ENCODE measurements around the gene ASMTL. TPM values are rescaled to one million over a fixed set of nuclear protein-coding genes. Genes with fewer than 3 reads are reported as not detected.
A peak's percentile ranks its signal among the peaks of the same experiment; 100 is the strongest.

ASMTL gene
- total and polyA plus RNA-seq, 2 experiments from 2014 or later, result 36.5 to 43.8 TPM

DNA sequence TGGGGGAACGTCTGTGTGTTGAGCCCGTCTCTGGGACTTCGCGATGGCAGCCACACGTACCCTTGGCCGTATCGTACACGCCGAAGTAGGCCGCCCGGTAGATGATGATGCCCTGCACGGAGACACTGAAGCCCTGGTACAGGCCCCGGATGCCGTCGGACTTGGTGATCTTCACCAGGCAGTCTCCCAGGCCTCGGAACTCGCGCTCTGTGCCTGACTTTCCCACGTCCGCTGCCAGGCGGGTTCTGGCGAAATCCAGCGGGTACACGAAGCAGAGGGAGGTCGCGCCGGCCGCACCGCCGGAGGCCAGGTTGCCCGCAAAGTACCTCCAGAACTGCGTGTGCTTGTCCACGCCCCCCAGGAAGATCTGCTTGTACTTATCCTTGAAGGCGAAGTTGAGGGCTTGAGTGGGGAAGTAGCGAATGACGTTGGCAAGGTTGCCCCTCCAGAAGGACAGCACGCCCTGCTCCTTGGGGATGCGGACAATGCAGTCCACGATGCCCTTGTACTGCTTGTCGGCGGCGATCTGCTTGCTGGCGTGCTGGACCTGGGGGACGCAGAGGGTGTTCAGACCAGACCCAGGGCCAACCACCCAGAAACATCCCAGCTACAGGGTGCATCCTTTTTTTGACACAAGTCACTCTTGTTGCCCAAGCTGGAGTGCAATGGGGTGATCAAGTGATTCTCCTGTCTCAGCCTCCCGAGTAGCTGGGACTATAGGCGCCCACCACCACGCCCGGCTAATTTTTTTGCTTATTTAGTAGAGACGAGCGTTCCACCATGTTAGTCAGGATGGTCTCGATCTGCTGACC is 63.3 kb downstream of the ASMTL start:
- H3K36me3 ChIP-seq, result peaks cover 53% of the 10 kb centered on the region
- DNase-seq (ENCODE audit: low read depth in 1 of 2, low spot score in 1 of 2), result no peak
- H3K27ac ChIP-seq, result no peak overlapping the region
- H3K9me3 ChIP-seq (ENCODE audit: low read depth), result no peaks in the 10 kb centered on the region
- H3K27me3 ChIP-seq, result no peaks in the 10 kb centered on the region
- TF ChIP-seq, protein P1, sequence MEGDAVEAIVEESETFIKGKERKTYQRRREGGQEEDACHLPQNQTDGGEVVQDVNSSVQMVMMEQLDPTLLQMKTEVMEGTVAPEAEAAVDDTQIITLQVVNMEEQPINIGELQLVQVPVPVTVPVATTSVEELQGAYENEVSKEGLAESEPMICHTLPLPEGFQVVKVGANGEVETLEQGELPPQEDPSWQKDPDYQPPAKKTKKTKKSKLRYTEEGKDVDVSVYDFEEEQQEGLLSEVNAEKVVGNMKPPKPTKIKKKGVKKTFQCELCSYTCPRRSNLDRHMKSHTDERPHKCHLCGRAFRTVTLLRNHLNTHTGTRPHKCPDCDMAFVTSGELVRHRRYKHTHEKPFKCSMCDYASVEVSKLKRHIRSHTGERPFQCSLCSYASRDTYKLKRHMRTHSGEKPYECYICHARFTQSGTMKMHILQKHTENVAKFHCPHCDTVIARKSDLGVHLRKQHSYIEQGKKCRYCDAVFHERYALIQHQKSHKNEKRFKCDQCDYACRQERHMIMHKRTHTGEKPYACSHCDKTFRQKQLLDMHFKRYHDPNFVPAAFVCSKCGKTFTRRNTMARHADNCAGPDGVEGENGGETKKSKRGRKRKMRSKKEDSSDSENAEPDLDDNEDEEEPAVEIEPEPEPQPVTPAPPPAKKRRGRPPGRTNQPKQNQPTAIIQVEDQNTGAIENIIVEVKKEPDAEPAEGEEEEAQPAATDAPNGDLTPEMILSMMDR (IDR thresholded peaks at IDR 0.05; ENCODE audit: low read depth, low read length), result no peak
- peaks cover 14% of the 10 kb centered on the region for H3K4me1 ChIP-seq (ENCODE audit: low read depth)
- no peak overlapping the region for H3K4me3 ChIP-seq

DNA sequence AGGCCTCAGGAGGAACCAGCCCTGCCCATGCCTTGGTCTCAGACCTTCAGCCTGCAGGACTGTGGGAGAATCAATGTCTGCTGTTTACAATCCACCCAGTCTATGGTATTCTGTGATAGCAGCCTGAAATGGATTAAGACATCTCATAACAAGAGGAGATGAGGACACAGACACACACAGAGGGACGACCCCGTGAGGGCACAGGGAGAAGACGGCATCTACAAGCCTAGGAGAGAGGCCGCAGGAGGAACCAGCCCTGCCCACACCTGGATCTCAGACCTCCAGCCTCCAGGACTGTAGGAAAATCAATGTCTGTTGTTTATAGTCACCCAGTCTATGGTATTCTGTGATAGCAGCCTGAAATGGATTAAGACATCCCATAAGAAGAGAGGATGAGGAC is 64.1 kb downstream of the ASMTL start:
- no peak for DNase-seq (ENCODE audit: low read depth in 1 of 2, low spot score in 1 of 2)
- Histone ChIP-seq H3K27ac (no peak overlapping the region), H3K36me3 (peaks cover 53% of the 10 kb centered on the region), H3K4me3 (no peak overlapping the region), H3K4me1 (ENCODE audit: low read depth) (peaks cover 14% of the 10 kb centered on the region), H3K9me3 (ENCODE audit: low read depth) (no peaks in the 10 kb centered on the region), H3K27me3 (no peaks in the 10 kb centered on the region)
- TF ChIP-seq, protein P1 (IDR thresholded peaks at IDR 0.05; ENCODE audit: low read depth, low read length), result no peak

DNA sequence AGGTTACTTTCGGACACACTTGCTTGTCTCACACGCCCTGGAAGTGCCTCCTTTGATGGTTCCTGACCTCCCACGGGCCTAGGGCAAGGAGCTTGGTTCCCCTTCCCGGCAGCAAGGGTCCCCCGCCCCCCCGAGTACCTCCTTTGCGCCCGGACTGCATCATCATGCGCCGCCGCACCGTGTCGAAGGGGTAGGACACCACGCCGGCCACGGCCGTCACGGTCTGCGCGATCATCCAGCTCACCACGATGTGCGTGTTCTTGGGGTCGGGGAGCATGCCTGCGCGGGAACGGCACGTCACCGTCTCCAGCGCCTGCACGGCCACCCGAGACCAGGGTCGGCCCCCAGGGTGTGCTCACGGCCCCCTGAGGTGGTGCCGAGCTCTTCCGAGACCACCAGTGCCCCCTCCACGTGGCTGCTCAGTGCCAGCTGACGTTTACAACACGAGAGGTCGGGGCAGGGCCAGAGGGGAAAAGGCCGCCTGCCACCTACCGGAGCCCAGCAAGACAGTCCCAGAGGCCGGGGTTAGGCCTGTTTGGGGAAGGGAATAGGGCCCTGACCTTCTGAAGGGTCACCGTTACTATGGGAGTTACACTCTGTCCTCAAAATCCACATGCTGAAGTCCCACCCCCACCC is 65.5 kb downstream of the ASMTL start:
- Histone ChIP-seq H3K27ac (peak overlapping the region; percentile 32), H3K27me3 (no peaks in the 10 kb centered on the region), H3K4me1 (ENCODE audit: low read depth) (peaks cover 14% of the 10 kb centered on the region), H3K36me3 (peaks cover 53% of the 10 kb centered on the region), H3K4me3 (no peak overlapping the region), H3K9me3 (ENCODE audit: low read depth) (no peaks in the 10 kb centered on the region)
- TF ChIP-seq, protein P1 (IDR thresholded peaks at IDR 0.05; ENCODE audit: low read depth, low read length), result no peak
- DNase-seq (ENCODE audit: low read depth in 1 of 2, low spot score in 1 of 2), result no peak

DNA sequence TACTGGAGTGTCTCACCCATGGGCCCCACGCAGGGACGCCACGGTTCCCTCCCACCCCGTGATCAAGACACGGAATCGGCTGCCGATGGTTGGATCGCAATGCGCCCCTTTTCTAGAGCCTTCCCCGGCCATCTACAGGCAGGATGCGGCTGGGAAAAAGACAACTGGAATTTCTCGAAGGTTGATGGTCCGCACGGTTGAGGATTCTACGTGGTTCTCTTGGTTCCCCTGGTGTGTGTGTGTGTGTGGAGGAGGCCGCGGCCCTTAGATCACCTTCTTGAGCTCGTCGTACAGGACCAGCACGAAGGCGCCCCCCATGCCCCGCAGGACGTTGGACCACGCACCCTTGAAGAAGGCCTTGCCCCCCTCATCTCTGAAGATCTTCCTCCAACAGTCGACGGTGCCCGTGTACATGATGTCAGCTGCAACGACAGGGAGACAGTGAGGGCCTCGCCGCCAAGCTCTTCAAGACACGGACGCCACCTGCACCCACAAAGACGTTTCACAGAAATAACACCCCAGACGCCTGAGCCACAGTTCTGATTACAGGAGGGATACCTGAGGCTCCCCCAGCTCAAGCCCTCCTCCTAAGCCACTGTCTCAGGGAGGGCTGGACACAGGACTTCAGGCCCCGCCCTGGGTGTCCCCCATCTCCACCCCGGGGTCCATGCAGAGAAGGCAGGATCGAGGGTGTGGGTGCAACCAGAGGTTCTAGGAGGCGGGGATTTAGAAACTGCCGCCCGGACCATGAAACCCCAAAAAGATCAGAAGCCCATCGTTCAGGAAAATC is 66.2 kb downstream of the ASMTL start:
- H3K27me3 ChIP-seq, result no peaks in the 10 kb centered on the region
- no peak overlapping the region for H3K4me3 ChIP-seq
- H3K27ac ChIP-seq, result no peak overlapping the region
- no peak for DNase-seq (ENCODE audit: low read depth in 1 of 2, low spot score in 1 of 2)
- TF ChIP-seq, protein P1 (IDR thresholded peaks at IDR 0.05; ENCODE audit: low read depth, low read length), result no peak
- H3K9me3 ChIP-seq (ENCODE audit: low read depth), result no peaks in the 10 kb centered on the region
- H3K36me3 ChIP-seq, result peaks cover 53% of the 10 kb centered on the region
- peaks cover 14% of the 10 kb centered on the region for H3K4me1 ChIP-seq (ENCODE audit: low read depth)

Data from cardiac muscle cell (in vitro differentiated cells and primary cell).